ENCODE data around the gene RAMP2.
"Not testable (repeated sequence)": the region's sequence is repeated elsewhere in the genome, so short reads cannot be mapped to it uniquely, and the experiment has no call there.

Gene RAMP2, protein sequence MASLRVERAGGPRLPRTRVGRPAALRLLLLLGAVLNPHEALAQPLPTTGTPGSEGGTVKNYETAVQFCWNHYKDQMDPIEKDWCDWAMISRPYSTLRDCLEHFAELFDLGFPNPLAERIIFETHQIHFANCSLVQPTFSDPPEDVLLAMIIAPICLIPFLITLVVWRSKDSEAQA

DNA sequence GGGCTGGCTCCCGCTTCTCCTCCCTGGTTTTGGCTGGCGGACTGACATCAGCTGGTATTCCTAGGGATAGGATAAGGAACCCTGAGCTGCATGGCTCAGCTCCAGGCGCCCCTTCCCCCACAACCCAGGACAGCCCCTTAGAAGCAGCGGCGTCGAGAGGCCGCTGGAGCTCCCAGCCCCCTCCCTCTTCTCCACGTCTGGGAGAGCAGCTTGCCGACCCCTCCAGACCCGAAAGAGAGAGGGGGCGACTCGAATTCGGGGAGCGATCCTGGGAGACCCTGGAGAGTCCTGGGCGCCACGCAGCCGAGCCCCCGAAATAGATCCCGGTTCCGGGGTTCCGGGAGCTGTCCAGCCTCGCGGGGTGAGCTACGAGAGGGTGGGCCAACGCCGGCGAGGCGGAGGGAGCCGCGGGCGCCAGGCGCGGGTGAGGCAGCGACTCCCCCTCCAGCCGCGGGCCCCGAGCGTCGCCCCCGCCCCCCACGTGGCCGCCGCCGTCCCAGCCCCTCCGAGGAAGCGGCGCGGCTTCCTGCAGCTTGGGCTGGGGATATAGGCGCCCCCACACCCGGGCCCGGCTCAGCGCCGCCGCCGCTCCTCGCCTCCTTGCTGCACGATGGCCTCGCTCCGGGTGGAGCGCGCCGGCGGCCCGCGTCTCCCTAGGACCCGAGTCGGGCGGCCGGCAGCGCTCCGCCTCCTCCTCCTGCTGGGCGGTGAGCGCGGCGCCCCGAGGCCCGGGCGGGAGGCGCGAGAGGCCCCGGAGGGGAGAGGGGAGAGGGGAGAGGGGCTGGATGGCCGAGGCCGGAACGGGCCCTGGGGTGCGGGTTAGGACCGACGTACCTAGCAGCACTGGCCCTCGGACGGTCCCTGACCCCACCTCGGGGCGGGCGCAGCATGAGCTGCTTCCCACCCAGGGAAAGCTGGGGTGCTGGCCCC, at the start of gene RAMP2:
Gene RAMP2 (plus strand): TSS at position 576 of the 930 bp plus-strand sequence. CDS start 35 bp downstream, at position 611.
- in situ Hi-C loops (cut with MboI; ENCODE audit: low sequenced_read_pairs) = no loop called here

DNA sequence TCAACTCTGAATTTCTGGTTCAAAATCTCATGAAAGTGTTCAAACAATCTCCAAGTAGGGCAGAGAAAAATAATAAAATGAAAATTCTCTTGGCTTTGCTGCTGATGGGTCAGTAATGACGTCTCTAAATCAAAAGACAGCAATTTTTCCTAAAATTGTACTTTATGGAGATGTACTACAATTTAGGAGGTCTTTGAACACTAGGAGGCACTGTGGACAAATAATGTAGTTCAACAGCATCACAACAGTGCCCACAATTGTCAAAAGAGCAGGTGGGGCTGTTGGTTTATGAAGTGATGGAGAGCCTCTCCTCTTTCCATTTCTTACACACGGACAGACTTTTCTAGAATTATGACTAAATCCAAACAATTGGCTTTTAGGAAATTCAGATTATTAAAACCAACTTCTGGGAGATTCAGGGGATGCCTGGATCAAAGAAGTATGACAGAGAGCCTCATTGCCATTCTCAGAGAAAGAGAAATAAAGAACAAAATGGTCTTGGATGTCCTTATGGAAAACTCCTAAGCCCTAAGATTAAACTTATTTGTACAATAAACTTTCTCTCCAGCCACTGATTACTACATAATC, 39.9 kb upstream of the RAMP2 start:
- in situ Hi-C loops (cut with MboI; ENCODE audit: low sequenced_read_pairs) = loop anchor here (25.0 kb wide), 1 partner anchor 216 kb away; no protein-coding TSS in a partner anchor

DNA sequence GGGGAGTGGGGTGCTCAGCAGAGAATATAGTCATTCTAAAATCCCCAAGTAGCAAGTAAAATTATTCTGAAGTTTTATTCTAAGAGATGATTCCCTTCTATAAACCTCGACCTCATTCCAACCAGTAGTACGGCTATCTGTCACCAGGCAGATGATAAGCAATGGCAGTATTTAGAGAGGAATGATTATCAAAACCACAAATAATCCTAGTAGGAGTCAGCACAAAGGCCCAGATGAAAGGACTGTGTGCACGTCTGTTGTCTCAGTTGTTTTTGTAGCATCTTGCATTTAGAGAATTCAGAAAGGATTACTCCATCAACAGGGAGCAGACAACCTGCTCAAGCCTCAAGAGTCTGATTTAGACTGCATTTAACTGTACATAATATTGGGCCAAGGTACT, 37.4 kb upstream of the RAMP2 start:
- in situ Hi-C loops (cut with MboI; ENCODE audit: low sequenced_read_pairs) = loop anchor here (25.0 kb wide), 1 partner anchor 214 kb away; no protein-coding TSS in a partner anchor

- in situ Hi-C loops (cut with MboI; ENCODE audit: low sequenced_read_pairs) = no loop called here
Measured at GRCh38 chr17:42725143-42725542, 35.9 kb upstream of the RAMP2 start.

- in situ Hi-C loops (cut with MboI; ENCODE audit: low sequenced_read_pairs) = no loop called here
Measured at GRCh38 chr17:42740699-42741098, 20.3 kb upstream of the RAMP2 start.

DNA sequence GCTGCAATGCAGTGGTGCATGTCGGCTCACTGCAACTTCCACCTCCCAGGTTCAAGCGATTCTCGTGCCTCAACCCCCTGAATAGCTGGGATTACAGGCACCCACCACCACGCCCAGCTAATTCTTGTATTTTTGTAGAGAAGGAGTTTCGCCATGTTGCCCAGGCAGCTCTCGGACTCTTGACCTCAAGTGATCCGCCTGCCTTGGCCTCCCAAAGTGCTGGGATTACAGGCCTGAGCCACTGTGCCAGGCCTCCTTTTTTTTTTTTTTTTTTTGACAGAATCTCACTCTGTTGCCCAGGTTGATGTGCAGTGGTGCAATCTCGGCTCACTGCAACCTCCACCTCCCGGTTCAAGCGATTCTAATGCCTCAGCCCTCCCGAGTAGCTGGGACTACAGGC, 18.1 kb upstream of the RAMP2 start:
- in situ Hi-C loops (cut with MboI; ENCODE audit: low sequenced_read_pairs) = not testable (repeated sequence)

DNA sequence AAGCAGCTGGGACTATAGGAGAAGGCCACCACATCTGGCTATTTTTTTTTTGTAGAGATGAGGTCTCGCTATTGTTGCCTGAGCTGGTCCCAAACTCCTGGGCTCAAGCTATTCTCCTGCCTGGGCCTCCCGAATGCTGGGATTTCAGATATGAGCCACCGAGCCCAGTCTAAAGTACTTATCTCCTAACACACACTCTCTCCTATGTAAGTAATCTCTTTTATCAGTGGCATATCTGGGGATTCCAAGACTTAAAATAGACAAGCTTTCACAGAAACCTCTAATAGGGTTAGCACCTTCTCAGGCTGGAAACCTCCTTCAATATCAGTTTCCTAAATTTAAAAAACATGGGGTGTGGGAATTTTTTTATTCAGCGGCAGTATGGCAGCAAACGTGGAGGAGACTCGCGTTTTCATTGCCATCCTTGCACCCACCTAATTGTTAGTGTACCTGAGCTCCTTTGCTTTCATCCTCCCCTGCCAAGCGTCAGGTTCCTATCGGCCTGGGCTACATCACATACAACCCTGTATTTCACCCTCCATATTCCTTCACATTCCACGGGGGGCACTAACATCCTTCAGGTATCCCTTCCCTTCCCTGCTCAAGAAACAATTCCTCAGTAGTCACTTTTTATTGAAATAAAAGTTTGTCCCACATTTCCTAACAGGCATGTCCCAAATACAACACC, 17.3 kb upstream of the RAMP2 start:
- in situ Hi-C loops (cut with MboI; ENCODE audit: low sequenced_read_pairs) = no loop called here

DNA sequence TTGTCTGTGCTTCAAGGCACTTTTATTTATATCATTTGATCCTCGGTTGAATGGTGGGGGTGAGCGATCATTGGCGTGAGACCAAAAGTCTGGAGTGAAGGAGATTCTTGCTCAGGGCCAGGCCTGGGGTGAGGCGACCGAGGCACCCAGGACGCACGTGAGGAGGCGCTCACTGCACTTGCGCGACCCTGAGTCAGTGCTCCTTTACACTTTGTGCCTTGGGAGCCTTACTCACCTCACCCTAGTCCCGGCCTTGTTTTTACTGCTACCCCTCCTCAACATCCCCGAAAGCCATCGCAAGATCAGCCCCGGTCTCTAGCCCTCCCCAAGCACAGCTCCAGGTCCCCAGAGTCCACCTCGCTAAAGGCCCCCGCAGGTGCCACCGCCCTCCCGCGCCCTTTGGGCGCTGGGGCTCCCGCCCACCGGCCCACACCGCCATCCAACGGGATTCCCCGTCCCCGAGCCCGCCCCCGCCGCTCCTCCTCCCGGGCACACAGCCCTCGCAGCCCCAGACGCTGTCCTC, 16.7 kb upstream of the RAMP2 start:
- in situ Hi-C loops (cut with MboI; ENCODE audit: low sequenced_read_pairs) = no loop called here

GRCh38 chr17:42744806-42745617, 16.0 kb upstream of the RAMP2 start, which contains the start of gene EZH1:
Gene EZH1, minus strand, starts transcription at chr17:42745040. Its CDS starts 16,099 bp downstream, at chr17:42728941.
- in situ Hi-C loops (cut with MboI; ENCODE audit: low sequenced_read_pairs) = no loop called here

- in situ Hi-C loops (cut with MboI; ENCODE audit: low sequenced_read_pairs) = no loop called here
Measured at GRCh38 chr17:42748202-42748907, 12.7 kb upstream of the RAMP2 start.

- in situ Hi-C loops (cut with MboI; ENCODE audit: low sequenced_read_pairs) = no loop called here
Measured at GRCh38 chr17:42748908-42749798, 11.9 kb upstream of the RAMP2 start.

- in situ Hi-C loops (cut with MboI; ENCODE audit: low sequenced_read_pairs) = no loop called here
Measured at GRCh38 chr17:42750739-42751344, 10.2 kb upstream of the RAMP2 start.

GRCh38 chr17:42751628-42752027, 9.4 kb upstream of the RAMP2 start:
- in situ Hi-C loops (cut with MboI; ENCODE audit: low sequenced_read_pairs) = no loop called here

- in situ Hi-C loops (cut with MboI; ENCODE audit: low sequenced_read_pairs) = no loop called here
Measured at GRCh38 chr17:42754782-42755181, 6.2 kb upstream of the RAMP2 start.

- in situ Hi-C loops (cut with MboI; ENCODE audit: low sequenced_read_pairs) = no loop called here
Measured at GRCh38 chr17:42759982-42760651, 910 bp upstream of the RAMP2 start.

DNA sequence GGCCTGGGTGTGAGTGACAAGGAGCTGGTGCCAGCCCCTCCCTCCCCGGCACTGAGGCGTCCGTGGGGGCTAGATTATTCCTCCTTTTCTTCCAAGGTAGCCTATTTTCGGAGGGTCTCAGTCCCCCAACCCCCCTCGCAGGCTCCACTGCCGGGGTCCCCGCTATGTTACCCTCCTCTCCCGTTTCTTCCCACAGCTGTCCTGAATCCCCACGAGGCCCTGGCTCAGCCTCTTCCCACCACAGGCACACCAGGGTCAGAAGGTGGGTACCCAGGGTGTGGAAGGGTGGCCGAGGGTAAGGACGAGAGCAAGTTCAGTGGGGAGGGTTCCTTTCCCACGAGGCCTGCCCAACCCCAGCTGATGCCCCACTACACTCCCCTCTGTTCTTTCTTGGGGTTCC, 611 bp downstream of the RAMP2 start:
- in situ Hi-C loops (cut with MboI; ENCODE audit: low sequenced_read_pairs) = no loop called here

DNA sequence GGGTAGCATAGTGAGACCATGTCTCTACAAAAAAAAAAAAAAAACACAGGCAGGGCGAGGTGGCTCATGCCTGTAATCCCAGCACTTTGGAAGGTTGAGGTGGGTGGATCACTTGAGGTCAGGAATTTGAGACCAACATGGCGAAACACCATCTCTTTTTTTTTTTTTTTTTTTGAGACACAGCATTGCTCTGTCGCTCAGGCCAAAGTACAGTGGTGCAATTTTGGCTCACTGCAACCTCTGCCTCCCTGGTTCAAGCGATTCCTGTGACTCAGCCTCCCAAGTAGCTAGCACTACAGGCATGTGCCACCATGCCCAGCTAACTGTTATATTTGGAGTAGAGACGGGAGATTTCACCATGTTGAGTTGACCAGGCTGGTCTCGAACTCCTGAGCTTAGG, 5.1 kb downstream of the RAMP2 start:
- in situ Hi-C loops (cut with MboI; ENCODE audit: low sequenced_read_pairs) = no loop called here

Data from HL-60/S4 treated with retinoic acid at 250 ng/mL for 4 days and 3 days (cell line).